T-helper 1 cell (primary cell): ENCODE measurements around the gene TLK1.

Experiments
- DNase-seq, 5 donors: peaks; one replicate each; pipeline ENCODE4 v3.0.0-alpha.2; 2012 to 2020

TLK1 gene

GRCh38 chr2:170997893-170998597, 162.6 kb downstream of the TLK1 start:
- no peak for DNase-seq

GRCh38 chr2:170996316-170996715, 164.4 kb downstream of the TLK1 start:
- DNase-seq, result no peak

GRCh38 chr2:170991398-170992182, 169.1 kb downstream of the TLK1 start:
- DNase-seq, result no peak

GRCh38 chr2:170986566-170987258, 174.0 kb downstream of the TLK1 start:
- no peak for DNase-seq

- no peak for DNase-seq
Observed at GRCh38 chr2:170985407-170985806, 175.3 kb downstream of the TLK1 start.

GRCh38 chr2:170984079-170984478, 176.6 kb downstream of the TLK1 start:
- no peak for DNase-seq

GRCh38 chr2:170975943-170976270, 184.8 kb downstream of the TLK1 start:
- no peak for DNase-seq

GRCh38 chr2:170975127-170975942, 185.4 kb downstream of the TLK1 start:
- DNase-seq, result no peak

GRCh38 chr2:170974304-170974993, 186.2 kb downstream of the TLK1 start:
- DNase-seq, result no peak

GRCh38 chr2:170973492-170974303, 187.0 kb downstream of the TLK1 start:
- peak; percentile 75 to 87 (median 80) for DNase-seq

- no peak for DNase-seq
Observed at GRCh38 chr2:170973225-170973491, 187.5 kb downstream of the TLK1 start.

- DNase-seq, result no peak
Observed at GRCh38 chr2:170972296-170973224, 188.1 kb downstream of the TLK1 start.

- DNase-seq, result no peak
Observed at GRCh38 chr2:170971071-170971470, 189.6 kb downstream of the TLK1 start.

- no peak for DNase-seq
Observed at GRCh38 chr2:170969872-170970496, 190.7 kb downstream of the TLK1 start.

GRCh38 chr2:170969030-170969429, 191.7 kb downstream of the TLK1 start:
- DNase-seq, result no peak

- DNase-seq, result no peak
Observed at GRCh38 chr2:170968205-170969003, 192.3 kb downstream of the TLK1 start.

GRCh38 chr2:170967553-170967952, 193.1 kb downstream of the TLK1 start:
- no peak for DNase-seq

GRCh38 chr2:170966648-170967396, 193.9 kb downstream of the TLK1 start:
- no peak for DNase-seq
